ENCODE results near the gene SHH.

DNA sequence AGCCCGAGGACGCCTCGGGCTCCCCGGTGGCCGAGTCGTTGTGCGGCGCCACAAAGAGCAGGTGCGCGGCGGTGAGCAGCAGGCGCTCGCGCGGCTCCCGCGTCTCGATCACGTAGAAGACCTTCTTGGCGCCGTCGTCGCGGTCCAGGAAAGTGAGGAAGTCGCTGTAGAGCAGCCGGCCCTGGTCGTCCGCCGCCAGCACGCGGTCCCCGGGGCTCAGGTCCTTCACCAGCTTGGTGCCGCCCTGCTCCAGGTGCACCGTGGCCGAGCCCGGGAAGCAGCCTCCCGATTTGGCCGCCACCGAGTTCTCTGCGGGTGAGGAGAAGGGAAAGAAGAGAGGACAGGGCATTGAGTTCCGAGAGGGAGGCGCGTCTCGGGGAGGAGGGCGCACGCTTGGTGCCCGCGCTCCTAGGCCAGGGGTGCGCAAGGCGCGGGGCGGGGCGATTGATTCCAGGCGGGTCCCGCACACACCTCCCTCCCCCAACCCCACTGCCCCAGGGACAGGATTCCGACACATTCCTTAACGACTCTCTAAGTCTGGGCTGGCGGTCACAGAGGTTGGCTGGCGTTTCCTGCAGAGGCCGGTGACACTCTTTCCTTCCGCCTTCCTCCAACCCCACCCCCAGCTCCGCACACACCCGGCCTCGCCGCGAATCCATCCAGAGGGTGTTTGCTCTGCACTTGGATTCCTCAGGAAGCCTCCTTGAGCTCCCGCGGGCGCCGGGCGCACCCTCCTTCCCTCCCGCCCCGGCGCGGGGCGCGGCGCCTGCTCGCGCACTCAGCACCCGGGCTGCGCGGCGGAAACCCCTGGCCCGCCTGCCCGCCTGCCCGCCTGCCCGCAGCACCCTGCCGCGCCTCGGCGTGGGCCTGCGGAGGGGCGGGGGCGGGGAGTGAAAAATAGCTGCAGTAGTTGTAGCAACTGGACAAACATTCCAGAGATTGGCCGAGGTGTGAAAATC, 8.6 kb downstream of the SHH start:
- TF ChIP-seq RARB (CRISPR knock-in tag; IDR thresholded peaks at IDR 0.05) (no peak), ZNF565 (CRISPR knock-in tag; conservative IDR thresholded peaks at IDR 0.05; ENCODE audit: low read depth) (no peak), ZFP30 (CRISPR knock-in tag; IDR thresholded peaks at IDR 0.05) (no peak)
- TF ChIP-seq, protein P1, sequence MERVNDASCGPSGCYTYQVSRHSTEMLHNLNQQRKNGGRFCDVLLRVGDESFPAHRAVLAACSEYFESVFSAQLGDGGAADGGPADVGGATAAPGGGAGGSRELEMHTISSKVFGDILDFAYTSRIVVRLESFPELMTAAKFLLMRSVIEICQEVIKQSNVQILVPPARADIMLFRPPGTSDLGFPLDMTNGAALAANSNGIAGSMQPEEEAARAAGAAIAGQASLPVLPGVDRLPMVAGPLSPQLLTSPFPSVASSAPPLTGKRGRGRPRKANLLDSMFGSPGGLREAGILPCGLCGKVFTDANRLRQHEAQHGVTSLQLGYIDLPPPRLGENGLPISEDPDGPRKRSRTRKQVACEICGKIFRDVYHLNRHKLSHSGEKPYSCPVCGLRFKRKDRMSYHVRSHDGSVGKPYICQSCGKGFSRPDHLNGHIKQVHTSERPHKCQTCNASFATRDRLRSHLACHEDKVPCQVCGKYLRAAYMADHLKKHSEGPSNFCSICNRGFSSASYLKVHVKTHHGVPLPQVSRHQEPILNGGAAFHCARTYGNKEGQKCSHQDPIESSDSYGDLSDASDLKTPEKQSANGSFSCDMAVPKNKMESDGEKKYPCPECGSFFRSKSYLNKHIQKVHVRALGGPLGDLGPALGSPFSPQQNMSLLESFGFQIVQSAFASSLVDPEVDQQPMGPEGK (CRISPR knock-in tag; IDR thresholded peaks at IDR 0.05; ENCODE audit: borderline replicate concordance) = no peak

Data from SK-N-SH treated with all-trans-retinoic acid at 6 μM for 48 hours (cell line).